CD4-positive, alpha-beta T cell treated with Interleukin-2 at 100 ng/mL for 4 hours (primary cell): ENCODE data around the gene RCC2.
"Not testable (repeated sequence)": the region's sequence is repeated elsewhere in the genome, so short reads cannot be mapped to it uniquely, and the experiment has no call there.

Experiments
- DNase-seq: peaks from one replicate; pipeline ENCODE4 v3.0.0-alpha.2; 2020; ENCODE audit warnings: low spot score

The RCC2 gene

DNA sequence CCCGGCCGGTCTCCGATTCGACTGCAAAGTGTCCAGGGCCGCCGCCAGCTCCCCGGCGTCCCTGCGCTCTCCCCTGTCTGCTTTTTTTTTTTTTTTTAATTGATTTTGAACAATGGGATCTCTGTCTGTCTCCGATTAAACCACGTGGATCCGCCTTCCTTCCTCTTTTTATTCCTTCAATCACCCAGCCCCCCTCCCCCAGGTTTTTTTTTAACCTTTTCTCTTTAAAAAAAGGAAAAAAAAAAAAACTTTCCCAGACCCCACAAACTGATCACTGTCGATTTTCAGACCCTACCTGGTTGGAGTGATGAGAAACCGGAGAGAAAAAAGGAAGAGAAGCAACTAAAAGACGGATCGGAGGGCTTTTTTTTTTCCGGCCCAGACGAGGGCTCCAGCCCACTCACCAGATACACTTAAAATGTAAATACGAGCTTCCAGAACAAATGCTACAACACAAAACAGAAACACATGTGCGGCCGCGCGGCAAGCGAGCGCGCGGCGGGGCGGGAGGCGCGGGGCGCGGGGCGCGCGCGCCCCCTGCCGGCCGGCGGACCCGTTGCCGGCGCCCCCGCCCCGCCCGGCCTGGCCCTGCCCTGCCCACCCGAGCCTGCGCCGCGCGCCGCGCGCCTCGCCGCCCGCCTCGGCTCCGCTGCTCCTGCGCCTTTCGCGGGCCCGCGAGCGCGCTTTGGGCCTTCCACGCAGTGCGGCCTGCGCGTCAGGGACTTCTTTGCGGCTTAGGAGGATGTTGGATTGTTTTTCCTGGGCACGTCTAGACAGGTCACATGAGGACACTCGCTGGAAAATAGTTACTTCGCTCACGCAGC is at the start of gene RCC2:
TSS of gene RCC2 (minus strand) at position 428 of the 824 bp plus-strand sequence. CDS start 1,163 bp downstream, outside the sequence.
- DNase-seq = peak; percentile 73

- DNase-seq = no peak
These were observed 46.8 kb upstream of the RCC2 start for GRCh38 chr1:17486242-17486641.

DNA sequence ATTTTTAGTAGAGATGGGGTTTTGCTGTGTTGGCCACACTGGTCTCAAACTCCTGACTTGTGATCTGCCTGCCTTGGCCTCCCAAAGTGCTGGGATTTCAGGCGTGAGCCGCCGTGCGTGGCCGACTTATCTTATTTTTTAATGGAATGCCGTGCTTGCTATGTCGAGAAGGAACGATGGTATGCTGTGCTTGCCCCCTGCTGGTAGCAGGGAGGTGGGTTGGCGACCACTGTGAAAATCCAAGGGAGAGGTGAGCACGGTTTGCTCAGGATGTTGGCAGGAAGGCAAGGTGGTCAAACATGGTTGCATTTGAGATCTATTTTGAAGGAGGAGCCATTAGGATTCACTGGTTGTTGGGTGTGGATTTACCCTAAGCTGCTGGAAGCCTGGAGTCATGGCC is 45.8 kb upstream of the RCC2 start:
- no peak for DNase-seq

DNA sequence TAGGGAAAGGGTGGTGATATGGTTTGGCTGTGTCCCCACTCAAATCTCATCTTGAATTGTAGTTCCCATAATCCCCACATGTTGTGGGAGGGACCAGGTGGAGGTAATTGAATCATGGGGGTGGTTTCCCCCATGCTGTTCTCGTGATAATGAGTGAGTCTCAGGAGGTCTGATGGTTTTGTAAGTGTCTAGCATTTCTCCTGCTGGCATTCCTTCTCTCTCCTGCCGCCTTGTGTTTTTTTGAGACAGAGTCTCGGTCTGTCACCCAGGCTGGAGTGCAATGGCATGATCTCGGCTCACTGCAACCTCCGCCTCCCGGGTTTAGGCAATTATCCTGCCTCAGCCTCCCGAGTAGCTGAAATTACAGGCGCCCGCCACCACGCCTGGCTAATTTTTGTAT is 42.5 kb upstream of the RCC2 start:
- not testable (repeated sequence) for DNase-seq

DNA sequence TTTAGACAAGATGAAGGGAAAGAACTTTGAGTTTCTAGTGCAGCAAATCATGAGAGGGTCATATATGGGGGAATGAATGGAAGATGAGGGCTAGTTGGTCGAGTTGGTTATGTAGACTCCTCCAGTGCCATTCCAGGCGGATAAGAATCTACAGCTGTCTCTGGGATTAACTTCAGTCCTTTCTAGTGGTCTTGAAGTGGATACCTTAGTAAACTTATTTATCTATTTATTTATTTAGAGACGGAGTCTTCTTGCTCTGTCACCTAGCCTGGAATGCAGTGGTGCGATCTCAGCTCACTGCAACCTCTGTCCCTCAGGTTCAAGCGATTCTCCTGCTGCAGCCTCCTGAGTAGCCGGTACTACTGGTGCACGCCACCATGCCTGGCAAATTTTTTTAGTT is 41.4 kb upstream of the RCC2 start:
- no peak for DNase-seq

DNA sequence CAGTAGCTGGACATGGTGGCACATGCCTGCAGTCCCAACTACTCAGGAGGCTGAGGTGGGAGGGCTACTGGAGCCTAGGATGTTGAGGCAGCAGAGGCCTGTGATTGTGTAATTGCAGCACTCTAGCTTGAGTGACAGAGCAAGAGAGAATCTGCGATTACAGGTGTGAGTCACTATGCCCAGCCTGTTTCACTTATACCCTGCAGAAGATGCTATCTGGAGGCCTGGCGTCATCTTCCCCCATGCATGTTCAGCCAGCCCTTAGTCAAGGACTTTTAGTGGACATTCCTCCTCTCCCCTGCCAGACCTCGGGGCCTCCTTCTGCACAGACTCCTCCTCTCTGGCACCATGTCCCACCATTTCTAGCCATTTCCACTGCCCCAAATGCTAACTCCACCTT is 36.3 kb upstream of the RCC2 start:
- no peak for DNase-seq

DNA sequence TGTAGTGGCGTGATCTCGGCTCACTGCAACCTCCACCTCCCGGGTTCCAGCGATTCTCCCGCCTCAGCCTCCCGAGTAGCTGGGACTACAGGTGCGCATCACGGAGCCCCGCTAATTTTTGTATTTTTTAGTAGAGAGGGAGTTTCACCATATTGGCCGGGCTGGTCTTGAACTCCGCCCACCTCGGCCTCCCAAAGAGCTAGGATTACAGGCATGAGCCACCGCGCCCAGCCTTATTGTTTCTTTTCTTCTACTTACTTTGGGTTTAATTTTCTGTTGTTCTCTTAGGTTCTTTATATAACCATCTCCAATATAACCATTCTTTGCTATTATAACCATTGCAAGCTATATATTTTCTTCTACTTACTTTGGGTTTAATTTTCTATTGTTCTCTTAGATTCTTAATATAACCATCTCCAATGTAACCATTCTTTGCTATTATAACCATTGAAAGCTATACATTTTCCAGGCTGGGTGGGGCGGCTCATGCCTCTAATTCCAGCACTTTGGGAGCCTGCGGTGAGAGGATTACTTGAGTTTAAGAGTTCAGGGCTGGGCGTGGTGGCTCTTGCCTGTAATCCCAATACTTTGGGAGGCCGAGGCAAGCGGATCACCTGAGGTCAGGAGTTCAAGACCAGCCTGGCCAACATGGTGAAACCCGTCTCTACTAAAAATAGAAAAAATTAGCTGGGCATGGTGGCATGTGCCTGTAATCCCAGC is 35.5 kb upstream of the RCC2 start:
- not testable (repeated sequence) for DNase-seq

DNA sequence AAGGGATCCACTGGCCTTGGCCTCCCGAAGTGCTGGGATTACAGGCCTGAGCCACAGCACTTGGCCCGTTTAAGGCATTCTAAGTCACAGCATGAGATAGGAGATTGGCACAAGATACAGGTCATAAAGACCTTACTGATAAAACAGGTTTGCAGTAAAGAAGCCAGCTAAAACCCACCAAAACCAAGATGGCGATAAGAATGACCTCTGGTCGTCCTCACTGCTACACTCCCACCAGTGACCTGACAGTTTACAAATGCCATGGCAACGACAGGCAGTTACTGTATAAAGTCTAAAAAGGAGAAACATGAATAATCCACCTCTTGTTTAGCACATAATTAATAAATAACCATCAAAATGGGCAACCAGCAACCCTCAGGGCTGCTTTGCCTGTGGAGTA is 33.3 kb upstream of the RCC2 start:
- no peak for DNase-seq

- no peak for DNase-seq
These were observed 31.9 kb upstream of the RCC2 start for GRCh38 chr1:17471393-17471792.

DNA sequence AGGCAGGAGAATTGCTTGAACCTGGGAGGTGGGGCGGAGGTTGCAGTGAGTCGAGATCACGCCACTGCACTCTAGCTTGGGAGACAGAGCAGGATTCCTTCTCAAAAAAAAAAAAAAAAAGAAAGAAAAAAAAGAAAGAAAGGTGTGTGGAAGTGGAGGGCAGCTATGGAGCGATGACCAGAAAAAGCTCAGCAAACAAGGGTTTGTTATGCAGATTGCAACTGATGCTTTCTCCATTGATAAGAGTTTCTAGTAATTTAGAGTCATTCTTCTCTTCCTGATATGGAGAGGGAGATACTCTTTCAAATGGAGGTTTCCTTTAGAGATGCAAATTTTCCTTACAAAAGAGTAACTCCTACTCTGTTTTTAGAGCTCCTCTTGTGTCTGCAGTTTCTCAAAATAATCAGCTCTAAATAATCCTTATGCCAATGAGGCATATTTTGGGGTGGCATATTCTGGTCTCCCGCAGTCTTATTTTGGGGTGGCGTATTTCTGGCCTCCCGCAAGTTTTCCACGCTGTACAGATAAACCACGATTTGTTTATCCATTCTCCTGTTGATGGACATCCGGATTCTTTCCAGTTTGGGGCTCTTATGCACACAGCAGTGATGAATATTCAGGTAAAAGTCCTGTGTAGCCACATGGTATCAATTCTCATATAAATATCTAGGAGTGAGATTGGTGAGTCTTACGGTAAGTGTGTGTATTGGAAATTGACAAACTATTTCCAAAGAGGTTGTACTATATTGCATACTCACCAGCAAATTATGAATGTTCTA is 30.7 kb upstream of the RCC2 start:
- DNase-seq = no peak

DNA sequence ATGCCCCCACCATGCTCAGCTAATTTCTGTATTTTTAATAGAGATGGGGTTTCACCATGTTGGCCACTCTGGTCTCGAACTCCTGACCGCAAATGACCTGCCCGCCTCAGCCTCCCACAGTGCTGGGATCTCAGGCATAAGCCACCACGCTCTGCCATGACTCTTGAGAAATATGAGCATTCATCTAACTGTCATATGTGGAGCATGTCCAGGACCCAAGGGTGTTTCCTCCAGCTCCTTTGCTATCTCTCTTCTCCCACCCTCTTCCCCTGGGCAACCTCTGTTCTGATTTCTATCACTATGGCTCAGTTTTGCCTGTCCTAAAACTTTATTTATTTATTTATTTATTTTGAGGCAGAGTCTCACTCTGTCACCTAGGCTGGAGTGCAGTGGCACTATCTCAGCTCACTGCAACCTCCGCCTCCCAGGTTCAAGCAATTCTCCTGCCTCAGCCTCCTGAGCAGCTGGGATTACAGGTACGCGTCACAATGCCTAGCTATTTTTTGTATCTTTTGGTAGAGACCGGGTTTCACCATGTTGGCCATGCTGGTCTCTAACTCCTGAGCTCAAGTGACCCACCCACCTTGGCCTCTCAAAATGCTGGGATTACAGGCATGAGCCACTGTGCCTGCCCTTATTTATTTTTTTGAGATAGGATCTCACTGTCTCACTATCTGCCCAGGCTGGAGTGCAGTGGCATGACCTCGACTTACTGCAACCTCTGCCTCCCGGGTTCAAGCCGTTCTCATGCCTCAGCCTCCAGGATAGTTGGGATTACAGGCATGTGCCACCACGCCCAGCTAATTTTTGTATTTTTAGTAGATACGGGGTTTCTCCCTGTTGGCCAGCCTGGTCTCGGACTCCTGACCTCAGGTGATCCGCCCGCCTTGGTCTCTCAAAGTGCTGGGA is 29.1 kb upstream of the RCC2 start:
- DNase-seq = not testable (repeated sequence)

DNA sequence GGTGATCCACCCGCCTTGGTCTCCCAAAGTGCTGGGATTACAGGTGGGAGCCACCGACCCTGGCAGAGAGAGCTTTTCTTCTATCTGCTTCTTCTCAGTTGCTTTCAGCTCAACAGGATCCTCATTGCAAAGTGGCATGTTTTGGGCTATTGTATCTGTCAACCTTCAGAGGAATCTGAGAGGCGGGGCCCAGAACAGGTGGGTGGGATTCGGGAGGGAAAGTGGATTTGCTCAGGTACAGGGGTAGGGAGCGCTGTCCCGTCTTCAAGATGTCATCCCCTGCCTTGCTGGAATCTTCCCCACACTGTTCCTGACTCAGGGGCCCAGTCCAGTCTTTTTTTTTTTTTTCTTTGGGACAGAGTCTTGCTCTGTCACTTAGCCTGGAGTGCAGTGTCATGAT is 26.9 kb upstream of the RCC2 start:
- no peak for DNase-seq

GRCh38 chr1:17465228-17465627 is 25.8 kb upstream of the RCC2 start:
- no peak for DNase-seq

DNA sequence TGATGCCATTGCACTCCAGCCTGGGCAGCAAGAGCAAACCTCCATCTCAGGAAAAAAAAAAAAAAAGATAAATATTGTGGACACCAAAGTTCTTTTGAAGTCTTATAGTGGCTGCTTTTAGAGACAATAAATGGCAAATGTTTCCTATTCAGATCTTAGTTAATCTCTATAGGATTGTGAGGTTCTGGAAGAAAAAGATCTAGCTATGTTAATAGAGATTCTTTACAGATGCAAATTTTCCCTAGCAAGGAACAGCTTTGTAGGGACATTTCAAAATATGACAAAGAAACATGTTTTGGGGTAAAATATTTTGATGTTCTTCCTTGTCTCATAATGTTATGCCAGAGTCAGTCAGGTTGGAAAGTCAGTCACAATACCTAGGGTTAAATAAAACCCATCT is 24.5 kb upstream of the RCC2 start:
- DNase-seq = no peak

DNA sequence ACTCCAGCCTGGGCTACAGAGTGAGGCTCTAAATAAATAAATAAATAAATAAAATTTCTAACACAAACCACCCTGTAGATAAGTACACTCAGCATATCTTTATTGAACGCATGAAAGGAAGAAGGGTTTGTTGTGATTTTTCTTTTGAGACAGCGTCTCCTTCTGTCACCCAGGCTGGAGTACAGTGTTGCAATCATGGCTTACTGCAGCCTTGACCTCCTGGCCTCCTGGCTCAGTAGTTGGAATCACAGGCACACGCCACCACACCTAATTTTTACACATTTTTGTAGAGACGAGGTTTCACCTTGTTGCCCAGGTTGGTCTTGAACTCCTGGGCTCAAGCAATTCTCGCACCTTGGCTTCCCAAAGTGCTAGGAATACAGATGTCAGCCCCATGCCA is 23.2 kb upstream of the RCC2 start:
- no peak for DNase-seq

- DNase-seq = no peak
These were observed 20.7 kb upstream of the RCC2 start for GRCh38 chr1:17460219-17460618.

DNA sequence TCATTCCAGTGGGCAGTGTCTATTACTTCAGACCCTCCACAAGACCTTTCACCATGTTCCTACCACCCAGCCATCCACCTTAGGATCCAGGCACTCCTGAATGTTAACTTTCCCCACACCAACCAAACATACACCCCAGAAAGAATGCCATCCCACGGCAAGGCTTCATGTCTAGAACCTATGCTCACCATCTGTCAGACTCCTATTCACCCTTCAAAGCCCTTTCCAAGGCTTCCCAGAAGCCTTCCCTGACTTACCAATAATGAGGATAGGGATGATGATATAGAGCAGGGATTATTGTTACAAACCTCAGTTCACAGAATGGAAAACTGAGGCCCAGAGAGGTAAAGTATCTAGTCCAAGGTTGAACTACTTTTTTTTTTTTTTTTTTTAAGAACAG is 19.3 kb upstream of the RCC2 start:
- DNase-seq = no peak

GRCh38 chr1:17452686-17453085 is 13.2 kb upstream of the RCC2 start:
- DNase-seq = no peak

DNA sequence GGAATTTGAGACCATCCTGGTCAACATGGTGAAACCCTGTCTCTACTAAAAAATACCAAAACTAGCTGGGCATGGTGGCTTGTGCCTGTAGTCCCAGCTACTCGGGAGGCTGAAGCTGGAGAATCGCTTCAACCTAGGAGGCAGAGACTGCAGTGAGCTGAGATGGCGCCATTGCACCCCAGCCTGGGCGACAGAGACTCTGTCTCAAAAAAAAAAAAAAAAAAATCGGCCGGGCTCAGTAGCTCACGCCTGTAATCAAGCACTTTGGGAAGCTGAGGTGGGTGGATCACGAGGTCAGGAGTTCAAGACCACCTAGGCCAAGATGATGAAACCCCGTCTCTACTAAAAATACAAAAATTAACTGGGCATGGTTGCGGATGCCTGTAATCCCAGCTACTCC is 12.7 kb upstream of the RCC2 start:
- DNase-seq = not testable (repeated sequence)

DNA sequence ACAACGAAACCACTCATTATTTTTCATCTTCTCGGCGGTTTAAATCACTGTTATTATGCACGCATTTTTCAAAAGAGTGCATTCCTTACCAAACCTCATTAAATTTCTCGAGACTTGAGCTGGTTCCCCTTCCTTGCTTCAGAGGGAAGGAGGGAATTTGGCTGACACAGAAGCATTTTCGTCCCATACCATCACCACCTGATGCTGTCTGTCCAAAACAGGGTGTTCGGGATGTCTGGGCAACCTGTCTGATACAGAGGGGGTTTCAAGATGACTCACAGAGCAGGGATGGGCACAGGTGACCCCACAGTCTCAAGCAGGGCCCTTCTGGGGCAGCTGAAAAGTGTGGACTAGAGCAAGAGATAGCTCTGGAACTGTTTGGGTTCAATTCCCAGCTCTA is 12.3 kb upstream of the RCC2 start:
- DNase-seq = no peak

- no peak for DNase-seq
These were observed 8.1 kb upstream of the RCC2 start for GRCh38 chr1:17447501-17447992.

GRCh38 chr1:17442841-17443240 is 3.4 kb upstream of the RCC2 start:
- DNase-seq = no peak
